T-helper 1 cell treated with Interleukin-12 subunit alpha and Interleukin-12 subunit beta and Interleukin-4 antibody, amounts not matched to agents 30 μg/mL and 1 μg/mL, for 36 hours (primary cell): ENCODE results near the gene TTC38.
A peak's percentile ranks its signal among the peaks of the same experiment; 100 is the strongest.

ENCODE experiments used
- H3K27ac Mint-ChIP-seq: one replicate; pipeline ENCODE4 v1.8.0; 2021; ENCODE audit warnings: mild to moderate bottlenecking, mixed read lengths
- H3K27me3 Mint-ChIP-seq: one replicate; pipeline ENCODE4 v1.8.0; 2021; ENCODE audit warnings: low read depth, mixed read lengths
- H3K36me3 Mint-ChIP-seq: one replicate; pipeline ENCODE4 v1.8.0; 2021; ENCODE audit warnings: low read depth, mixed read lengths
- H3K4me1 Mint-ChIP-seq: one replicate; pipeline ENCODE4 v1.8.0; 2021; ENCODE audit warnings: low read depth, mixed read lengths
- H3K4me3 Mint-ChIP-seq: one replicate; pipeline ENCODE4 v1.8.0; 2021; ENCODE audit warnings: mild to moderate bottlenecking, moderate library complexity, mixed read lengths
- H3K9me3 Mint-ChIP-seq: one replicate; pipeline ENCODE4 v1.8.0; 2021; ENCODE audit warnings: mixed read lengths

Gene TTC38

DNA sequence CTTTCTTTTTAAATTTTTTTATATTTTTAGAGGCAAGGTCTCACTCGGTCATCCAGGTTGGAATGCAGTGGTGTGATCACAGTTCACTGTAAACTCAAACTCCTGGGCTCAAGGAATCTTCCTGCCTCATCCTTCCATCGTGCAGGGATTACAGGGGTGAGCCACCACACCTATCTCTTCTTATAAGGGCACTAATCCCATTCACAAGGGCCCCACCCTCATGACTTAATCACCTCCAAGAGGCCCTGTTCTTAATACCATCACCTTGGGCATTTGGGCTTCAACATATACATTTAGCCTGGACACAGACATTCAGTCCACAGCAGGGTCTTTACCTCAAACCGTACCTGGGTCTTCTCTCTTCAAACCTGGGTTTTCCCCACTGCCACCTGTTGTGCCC, 24.4 kb downstream of the TTC38 start:
- Mint-ChIP-seq H3K4me1 (peaks cover 31% of the 10 kb centered on the region), H3K4me3 (no peak overlapping the region), H3K27ac (no peak overlapping the region), H3K9me3 (peaks cover 4% of the 10 kb centered on the region), H3K27me3 (no peaks in the 10 kb centered on the region), H3K36me3 (peaks cover 31% of the 10 kb centered on the region)

DNA sequence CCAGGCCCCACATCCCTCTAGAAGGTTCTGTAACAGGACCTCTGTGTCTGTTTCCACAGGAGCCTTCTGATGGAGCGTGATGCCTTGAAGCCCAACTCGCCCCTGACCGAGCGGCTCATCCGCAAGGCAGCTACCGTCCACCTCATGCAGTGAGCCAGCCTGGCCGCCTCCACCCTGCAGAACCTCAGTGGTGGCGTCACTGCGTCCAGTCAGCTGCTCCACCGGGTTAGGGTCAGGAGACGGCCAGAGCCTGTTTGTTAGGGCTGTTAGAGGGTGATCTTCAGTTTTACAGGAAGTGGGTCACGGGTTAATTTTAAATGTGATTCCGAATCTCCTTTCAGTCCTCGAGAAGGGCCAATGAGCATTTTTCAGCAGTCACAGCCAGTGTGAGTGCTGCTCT, 24.9 kb downstream of the TTC38 start:
- Mint-ChIP-seq H3K27me3 (no peaks in the 10 kb centered on the region), H3K4me3 (no peak overlapping the region)

GRCh38 chr22:46293577-46294260, 25.9 kb downstream of the TTC38 start:
- Mint-ChIP-seq H3K4me1 (peaks cover 26% of the 10 kb centered on the region), H3K9me3 (peaks cover 4% of the 10 kb centered on the region), H3K27me3 (no peaks in the 10 kb centered on the region)

More for the DNA sequence above, 24.9 kb downstream of the TTC38 start:
- Mint-ChIP-seq H3K27ac (no peak overlapping the region), H3K36me3 (peaks cover 29% of the 10 kb centered on the region), H3K9me3 (peaks cover 4% of the 10 kb centered on the region), H3K4me1 (peaks cover 31% of the 10 kb centered on the region)

DNA sequence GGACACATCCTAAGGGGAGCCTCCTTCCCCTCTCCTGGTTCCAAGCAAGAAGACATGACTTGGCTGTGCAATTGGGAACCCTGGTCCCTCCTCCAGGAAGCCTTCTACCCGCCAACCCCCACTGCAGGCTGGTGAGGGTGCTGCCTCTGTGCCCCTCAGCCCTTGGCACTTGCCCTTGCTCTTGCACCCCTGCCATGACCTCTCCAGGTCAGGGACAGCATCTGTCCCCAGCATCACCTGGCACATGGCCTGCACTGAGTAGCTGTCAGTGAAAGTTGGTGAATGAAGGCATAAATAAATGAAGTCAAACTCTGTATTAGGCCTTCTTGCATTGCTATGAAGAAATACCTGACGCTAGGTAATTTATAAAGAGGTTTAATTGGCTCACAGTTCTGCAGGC, 27.0 kb downstream of the TTC38 start:
- Mint-ChIP-seq H3K4me3 (peak overlapping the region; percentile 88), H3K36me3 (peaks cover 40% of the 10 kb centered on the region), H3K4me1 (peaks cover 35% of the 10 kb centered on the region)

More at GRCh38 chr22:46293577-46294260, 25.9 kb downstream of the TTC38 start:
- Mint-ChIP-seq H3K4me3 (no peak overlapping the region), H3K36me3 (peaks cover 32% of the 10 kb centered on the region), H3K27ac (no peak overlapping the region)

GRCh38 chr22:46295277-46295971, 27.6 kb downstream of the TTC38 start:
- peaks cover 4% of the 10 kb centered on the region for H3K9me3 Mint-ChIP-seq
- H3K27me3 Mint-ChIP-seq, result no peaks in the 10 kb centered on the region
- peak overlapping the region; percentile 80 for H3K27ac Mint-ChIP-seq
- peaks cover 34% of the 10 kb centered on the region for H3K4me1 Mint-ChIP-seq
- peak overlapping the region; percentile 88 for H3K4me3 Mint-ChIP-seq
- H3K36me3 Mint-ChIP-seq, result peaks cover 37% of the 10 kb centered on the region

More for the DNA sequence above, 27.0 kb downstream of the TTC38 start:
- H3K9me3 Mint-ChIP-seq, result peaks cover 4% of the 10 kb centered on the region
- peak overlapping the region; percentile 80 for H3K27ac Mint-ChIP-seq
- H3K27me3 Mint-ChIP-seq, result no peaks in the 10 kb centered on the region

GRCh38 chr22:46296257-46297150, 28.7 kb downstream of the TTC38 start, which contains the start of gene GTSE1:
TSS of gene GTSE1 (plus strand) at chr22:46296870. CDS start at chr22:46297401, 531 bp downstream.
- peak within 1 kb of the TSS; percentile 94 for H3K27ac Mint-ChIP-seq
- H3K4me3 Mint-ChIP-seq, result peak within 1 kb of the TSS; percentile 93
- H3K9me3 Mint-ChIP-seq, result peaks cover 4% of the 10 kb centered on the region
- peaks cover 38% of the 10 kb centered on the region for H3K36me3 Mint-ChIP-seq
- no peaks in the 10 kb centered on the region for H3K27me3 Mint-ChIP-seq
- H3K4me1 Mint-ChIP-seq, result peaks cover 37% of the 10 kb centered on the region

DNA sequence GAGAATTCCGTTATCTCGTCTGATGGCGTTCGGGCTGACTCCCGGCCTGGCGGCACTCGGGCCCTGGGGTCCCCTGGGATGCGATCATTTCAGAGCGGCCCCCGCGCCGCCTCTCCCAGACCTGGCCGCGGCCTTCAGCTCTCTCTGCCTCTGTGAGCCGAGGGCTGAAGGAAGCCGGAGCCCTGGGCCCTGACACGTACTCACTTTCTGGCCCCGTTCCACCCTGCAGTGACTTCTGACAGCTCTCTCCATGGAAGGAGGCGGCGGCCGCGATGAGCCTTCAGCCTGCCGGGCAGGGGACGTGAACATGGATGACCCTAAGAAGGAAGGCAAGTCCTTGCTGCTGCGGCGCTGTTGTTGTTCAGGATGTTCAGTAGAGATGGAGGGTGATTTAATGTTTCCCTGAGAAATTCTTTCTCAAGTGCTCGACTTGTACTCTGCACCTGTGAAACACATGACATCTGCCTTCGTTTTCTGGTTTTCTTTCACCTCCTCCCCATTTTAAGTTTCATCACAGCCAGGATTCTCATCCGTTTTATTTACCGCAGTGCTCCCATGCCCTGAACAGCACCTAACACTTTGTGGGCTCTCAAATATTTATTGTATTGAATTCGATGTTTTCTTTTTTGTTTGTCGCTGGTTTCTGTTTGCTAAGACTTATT, 29.5 kb downstream of the TTC38 start:
- Mint-ChIP-seq H3K36me3 (peaks cover 34% of the 10 kb centered on the region), H3K9me3 (peaks cover 3% of the 10 kb centered on the region), H3K27me3 (no peaks in the 10 kb centered on the region), H3K4me3 (peak overlapping the region; percentile 93), H3K27ac (peak overlapping the region; percentile 76), H3K4me1 (peaks cover 37% of the 10 kb centered on the region)

GRCh38 chr22:46299101-46299500, 31.3 kb downstream of the TTC38 start:
- Mint-ChIP-seq H3K27ac (peak overlapping the region; percentile 56), H3K36me3 (peaks cover 33% of the 10 kb centered on the region), H3K4me1 (peaks cover 49% of the 10 kb centered on the region), H3K4me3 (peak overlapping the region; percentile 93), H3K9me3 (no peaks in the 10 kb centered on the region), H3K27me3 (no peaks in the 10 kb centered on the region)

DNA sequence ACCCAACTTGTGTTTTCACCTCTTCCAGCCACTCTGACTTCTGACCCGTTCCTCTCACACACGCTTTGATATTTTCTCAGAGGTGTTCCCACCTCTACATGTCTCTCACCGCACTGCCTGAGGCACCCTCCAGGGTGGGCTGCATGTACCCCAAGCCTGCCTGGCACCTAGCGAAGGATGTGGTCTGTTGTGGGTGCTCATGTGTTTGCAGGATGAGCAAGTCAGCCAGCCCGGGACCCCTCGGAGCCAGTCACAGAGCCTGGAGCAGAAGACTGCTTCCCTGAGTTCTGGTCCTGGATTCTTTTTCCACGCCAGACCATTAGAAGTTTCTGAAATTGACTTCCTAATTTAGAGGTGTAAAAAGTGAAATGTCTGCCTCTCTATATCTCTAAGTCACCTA, 32.7 kb downstream of the TTC38 start:
- peaks cover 46% of the 10 kb centered on the region for H3K4me1 Mint-ChIP-seq
- no peaks in the 10 kb centered on the region for H3K9me3 Mint-ChIP-seq
- peak overlapping the region; percentile 16 for H3K27ac Mint-ChIP-seq
- H3K36me3 Mint-ChIP-seq, result peaks cover 34% of the 10 kb centered on the region
- H3K4me3 Mint-ChIP-seq, result peak overlapping the region; percentile 68
- no peaks in the 10 kb centered on the region for H3K27me3 Mint-ChIP-seq

GRCh38 chr22:46303347-46303965, 35.6 kb downstream of the TTC38 start:
- Mint-ChIP-seq H3K27ac (peak overlapping the region; percentile 7), H3K4me3 (no peak overlapping the region)

GRCh38 chr22:46308283-46308988, 40.6 kb downstream of the TTC38 start:
- peaks cover 28% of the 10 kb centered on the region for H3K36me3 Mint-ChIP-seq
- no peaks in the 10 kb centered on the region for H3K27me3 Mint-ChIP-seq
- H3K9me3 Mint-ChIP-seq, result no peaks in the 10 kb centered on the region
- no peak overlapping the region for H3K4me3 Mint-ChIP-seq
- H3K4me1 Mint-ChIP-seq, result peaks cover 16% of the 10 kb centered on the region
- H3K27ac Mint-ChIP-seq, result no peak overlapping the region

More at GRCh38 chr22:46303347-46303965, 35.6 kb downstream of the TTC38 start:
- Mint-ChIP-seq H3K4me1 (peaks cover 37% of the 10 kb centered on the region), H3K36me3 (peaks cover 36% of the 10 kb centered on the region), H3K27me3 (no peaks in the 10 kb centered on the region), H3K9me3 (no peaks in the 10 kb centered on the region)

DNA sequence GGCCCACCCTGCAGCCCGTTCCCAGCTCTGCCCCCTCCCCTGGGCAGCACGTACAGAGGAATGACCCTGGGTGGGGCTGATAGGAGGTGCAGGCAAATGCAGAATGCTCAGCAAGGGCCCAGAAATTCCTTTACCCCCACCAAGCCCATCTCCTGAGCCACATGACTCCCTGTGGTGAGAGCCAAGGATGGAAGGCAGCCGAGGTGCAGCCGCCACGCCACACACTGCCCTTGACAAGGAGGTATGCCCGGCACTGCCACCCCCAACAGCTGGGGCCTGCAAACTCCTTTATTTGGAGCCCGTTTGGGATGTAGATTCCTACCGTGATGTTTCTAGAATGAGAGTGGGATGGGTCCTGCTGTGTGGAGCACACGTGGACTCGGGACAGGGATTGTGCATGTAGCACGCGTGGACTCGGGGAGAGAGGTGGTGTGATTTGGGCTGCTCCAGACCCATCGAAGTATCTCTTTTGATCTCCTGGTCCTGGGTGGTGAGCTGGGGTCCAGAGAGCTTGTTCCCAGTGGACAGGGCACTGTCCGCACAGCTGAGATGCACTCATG, 41.8 kb downstream of the TTC38 start:
- no peak overlapping the region for H3K4me3 Mint-ChIP-seq
- no peak overlapping the region for H3K27ac Mint-ChIP-seq
- no peaks in the 10 kb centered on the region for H3K9me3 Mint-ChIP-seq
- H3K4me1 Mint-ChIP-seq, result peaks cover 11% of the 10 kb centered on the region
- H3K36me3 Mint-ChIP-seq, result peaks cover 25% of the 10 kb centered on the region
- no peaks in the 10 kb centered on the region for H3K27me3 Mint-ChIP-seq

DNA sequence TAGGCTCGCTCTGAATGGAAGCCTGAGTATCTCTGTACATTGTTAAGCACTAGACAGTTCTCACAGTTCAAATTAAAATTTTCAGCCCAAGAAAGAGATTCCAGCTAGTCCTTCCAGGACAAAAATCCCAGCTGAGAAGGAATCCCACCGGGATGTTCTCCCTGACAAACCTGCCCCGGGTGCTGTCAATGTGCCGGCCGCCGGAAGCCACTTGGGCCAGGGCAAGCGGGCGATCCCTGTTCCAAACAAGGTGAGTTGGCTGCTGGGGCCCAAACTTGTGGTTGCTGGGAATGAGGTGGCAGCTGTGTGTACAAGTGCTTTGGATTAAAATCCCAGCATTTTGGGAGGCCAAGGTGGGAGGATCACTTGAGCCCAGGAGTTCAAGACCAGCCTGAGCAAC, 44.2 kb downstream of the TTC38 start:
- H3K27ac Mint-ChIP-seq, result no peak overlapping the region
- H3K36me3 Mint-ChIP-seq, result peaks cover 33% of the 10 kb centered on the region
- H3K4me1 Mint-ChIP-seq, result peaks cover 8% of the 10 kb centered on the region
- H3K4me3 Mint-ChIP-seq, result no peak overlapping the region
- H3K9me3 Mint-ChIP-seq, result no peaks in the 10 kb centered on the region
- no peaks in the 10 kb centered on the region for H3K27me3 Mint-ChIP-seq
